Measurements from ENCODE around the gene PLAAT3. TPM values are rescaled to one million over a fixed set of nuclear protein-coding genes. Genes with fewer than 3 reads are reported as not detected.

PLAAT3 gene
- total and polyA plus RNA-seq, 2 of the 8 experiments (the other 6 are each of a cell fraction or from before 2014, with no cell fraction given): 109 to 190 TPM

GRCh38 chr11:63574856-63575602 is 39.2 kb downstream of the PLAAT3 start (continued):
- no peak for TF ChIP-seq SRF (IDR thresholded peaks at IDR 0.05; ENCODE audit: low read depth, low read length)
- no peak for TF ChIP-seq SIRT6 (IDR thresholded peaks at IDR 0.05; ENCODE audit: low read length)
- no peak for TF ChIP-seq RXRA (IDR thresholded peaks at IDR 0.05; ENCODE audit: insufficient read depth, low read depth, low read length)
- no peak for TF ChIP-seq NRF1 (IDR thresholded peaks at IDR 0.05; ENCODE audit: low read depth, low read length)
- TF ChIP-seq CBX5 (IDR thresholded peaks at IDR 0.05; ENCODE audit: low read depth, low read length): no peak
